Peyer's patch (tissue), 4 donors: Measurements from ENCODE around the gene TUSC1.

Experiments used
- POLR2A ChIP-seq, 2 donors: fragments of 450-650 bp; IDR thresholded peaks; one replicate each; pipeline ENCODE4 v1.5.1; 2017; ENCODE audit warnings: antibody characterized with exemption in 2 of 2, mild to moderate bottlenecking in 2 of 2, moderate library complexity in 2 of 2
- TF ChIP-seq, protein P1 (sequence below), 6 experiments: fragments of 450-650 bp in 4 of 6; fragments of 200-600 bp in 2 of 6; sonication (generic) in 1 of 6; IDR thresholded peaks; one replicate each; pipeline ENCODE4 v1.5.1; 2017 to 2019; ENCODE audit warnings: antibody characterized with exemption in 6 of 6, mild to moderate bottlenecking in 3 of 6, moderate library complexity in 1 of 6

DNA sequence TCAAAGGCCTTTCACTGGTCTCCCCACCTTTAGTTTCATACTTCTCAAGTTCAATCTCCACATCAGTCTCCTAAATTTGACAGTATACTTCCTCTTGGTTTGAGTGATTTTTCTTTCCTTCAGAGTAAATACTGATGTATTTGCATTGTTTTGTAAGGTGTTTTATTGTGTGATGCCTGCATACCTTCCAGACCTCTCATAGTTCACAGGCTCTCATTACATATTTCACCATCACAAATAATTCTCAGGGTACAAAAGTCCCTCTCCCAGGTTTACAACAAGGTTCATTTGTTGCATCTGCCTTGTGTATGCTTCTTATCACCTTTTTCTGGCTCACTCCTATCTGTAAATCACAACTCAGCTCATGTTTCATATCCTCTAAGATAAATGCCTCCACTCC, 22.2 kb upstream of the TUSC1 start:
- TF ChIP-seq POLR2A (IDR thresholded peaks at IDR 0.05): no peak
- TF ChIP-seq, protein P1, sequence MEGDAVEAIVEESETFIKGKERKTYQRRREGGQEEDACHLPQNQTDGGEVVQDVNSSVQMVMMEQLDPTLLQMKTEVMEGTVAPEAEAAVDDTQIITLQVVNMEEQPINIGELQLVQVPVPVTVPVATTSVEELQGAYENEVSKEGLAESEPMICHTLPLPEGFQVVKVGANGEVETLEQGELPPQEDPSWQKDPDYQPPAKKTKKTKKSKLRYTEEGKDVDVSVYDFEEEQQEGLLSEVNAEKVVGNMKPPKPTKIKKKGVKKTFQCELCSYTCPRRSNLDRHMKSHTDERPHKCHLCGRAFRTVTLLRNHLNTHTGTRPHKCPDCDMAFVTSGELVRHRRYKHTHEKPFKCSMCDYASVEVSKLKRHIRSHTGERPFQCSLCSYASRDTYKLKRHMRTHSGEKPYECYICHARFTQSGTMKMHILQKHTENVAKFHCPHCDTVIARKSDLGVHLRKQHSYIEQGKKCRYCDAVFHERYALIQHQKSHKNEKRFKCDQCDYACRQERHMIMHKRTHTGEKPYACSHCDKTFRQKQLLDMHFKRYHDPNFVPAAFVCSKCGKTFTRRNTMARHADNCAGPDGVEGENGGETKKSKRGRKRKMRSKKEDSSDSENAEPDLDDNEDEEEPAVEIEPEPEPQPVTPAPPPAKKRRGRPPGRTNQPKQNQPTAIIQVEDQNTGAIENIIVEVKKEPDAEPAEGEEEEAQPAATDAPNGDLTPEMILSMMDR (IDR thresholded peaks at IDR 0.05): no peak
